ENCODE data around the gene MKNK2. TPM values are rescaled to one million over a fixed set of nuclear protein-coding genes. Genes with fewer than 3 reads are reported as not detected.

The MKNK2 gene
- 95.7 TPM for total RNA-seq

GRCh38 chr19:2050991-2051772 is at the start of gene MKNK2:
MKNK2 (minus strand) TSS chr19:2051244; CDS start chr19:2050851, 393 bp downstream.

DNA sequence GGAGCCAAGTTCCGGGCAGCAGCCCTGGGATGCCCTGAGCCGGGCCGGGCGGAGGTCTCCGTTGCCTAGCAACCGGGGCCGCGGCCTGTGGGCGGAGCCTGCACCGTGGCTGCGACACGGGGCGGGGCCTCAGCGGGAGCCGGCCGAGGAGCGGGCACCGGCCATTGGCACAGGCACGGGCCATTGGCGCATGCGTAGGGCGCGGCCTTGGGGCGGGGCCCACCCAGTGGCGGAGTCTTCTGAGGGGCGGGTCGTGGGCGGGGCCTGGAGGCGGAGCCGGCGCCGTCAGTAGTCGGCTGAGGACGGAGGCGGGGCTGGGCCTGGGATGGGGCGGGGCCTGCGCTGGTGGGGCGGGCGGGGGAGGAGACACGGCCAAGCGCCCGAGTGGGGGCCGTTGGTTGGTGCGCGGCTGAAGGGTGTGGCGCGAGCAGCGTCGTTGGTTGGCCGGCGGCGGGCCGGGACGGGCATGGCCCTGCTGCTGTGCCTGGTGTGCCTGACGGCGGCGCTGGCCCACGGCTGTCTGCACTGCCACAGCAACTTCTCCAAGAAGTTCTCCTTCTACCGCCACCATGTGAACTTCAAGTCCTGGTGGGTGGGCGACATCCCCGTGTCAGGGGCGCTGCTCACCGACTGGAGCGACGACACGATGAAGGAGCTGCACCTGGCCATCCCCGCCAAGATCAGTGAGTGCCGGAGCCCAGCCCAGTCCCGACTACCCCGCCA is 45.6 kb upstream of the MKNK2 start, which contains the start of gene IZUMO4:
Gene IZUMO4, plus strand, starts transcription at position 436 of the 723 bp plus-strand sequence. Its CDS starts 31 bp downstream, at position 467.

DNA sequence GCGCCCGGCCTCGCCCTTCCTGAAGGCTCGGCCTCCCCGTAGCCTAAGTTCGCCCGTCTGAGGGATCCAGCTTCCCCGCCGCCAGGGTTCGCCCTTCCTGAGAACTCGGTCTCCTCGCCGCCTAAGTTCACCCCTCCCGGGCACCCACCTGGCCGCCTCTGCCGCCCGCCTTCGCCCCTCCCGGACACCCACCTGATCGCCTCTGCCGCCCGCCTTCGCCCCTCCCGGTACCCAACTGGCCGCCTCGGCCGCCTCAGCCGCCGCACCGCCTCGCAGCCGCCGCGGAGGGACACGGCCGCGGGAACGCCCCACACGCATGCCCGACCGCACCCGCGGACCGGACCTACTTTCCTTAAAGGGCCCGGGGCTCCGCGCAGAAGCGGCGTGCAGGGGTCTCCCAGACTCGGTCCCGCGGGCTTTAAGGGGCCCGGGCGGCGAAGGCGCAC is 45.0 kb upstream of the MKNK2 start, which contains the start of gene MOB3A:
Gene MOB3A, minus strand, starts transcription at position 293 of the 446 bp plus-strand sequence. CDS start 17,766 bp downstream, outside the sequence.

GRCh38 chr19:2015608-2015950 is 35.5 kb downstream of the MKNK2 start, which contains the start of gene BTBD2:
BTBD2 (minus strand) TSS chr19:2015714; CDS start chr19:2015703, 11 bp downstream.

Small RNA genes within 50 kb of the gene (small RNA-seq; reads per million reads assigned to genes)
- not detected for gene AC007136.1 (ENCODE audit: low replicate concordance)

Other genes starting within 250 kb of the MKNK2 start
- 1.9 TPM for gene ATP8B3, start 239.0 kb downstream of the MKNK2 start, total RNA-seq
- 30.2 TPM for gene REXO1, start 202.8 kb downstream of the MKNK2 start, total RNA-seq
- 9.1 TPM for gene KLF16, start 187.7 kb downstream of the MKNK2 start, total RNA-seq
- 64.2 TPM for gene ABHD17A, start 165.7 kb downstream of the MKNK2 start, total RNA-seq
- gene ADAT3, start 145.8 kb downstream of the MKNK2 start, total RNA-seq, result 5.8 TPM
- 67.3 TPM for gene SCAMP4, start 145.8 kb downstream of the MKNK2 start, total RNA-seq
- gene CSNK1G2, start 110.1 kb downstream of the MKNK2 start, total RNA-seq, result 61.0 TPM
- gene BTBD2, start 35.5 kb downstream of the MKNK2 start, total RNA-seq, result 90.8 TPM
- gene MOB3A, start 45.1 kb upstream of the MKNK2 start, total RNA-seq, result 30.0 TPM
- gene IZUMO4, start 45.7 kb upstream of the MKNK2 start, total RNA-seq, result 8.6 TPM
- gene AP3D1, start 100.3 kb upstream of the MKNK2 start, total RNA-seq, result 88.5 TPM
- gene DOT1L, start 112.7 kb upstream of the MKNK2 start, total RNA-seq, result 22.6 TPM
- 85.9 TPM for gene PLEKHJ1, start 185.1 kb upstream of the MKNK2 start, total RNA-seq
- gene SF3A2, start 185.6 kb upstream of the MKNK2 start, total RNA-seq, result 89.5 TPM
- gene AMH, start 198.1 kb upstream of the MKNK2 start, total RNA-seq, result 1.3 TPM
- gene JSRP1, start 205.2 kb upstream of the MKNK2 start, total RNA-seq, result 12.8 TPM
- 0.47 TPM for gene PEAK3, start 230.9 kb upstream of the MKNK2 start, total RNA-seq

All from metanephros (tissue), 2 donors.